GM23338 (cell line): ENCODE results near the gene ABR. TPM values are rescaled to one million over a fixed set of nuclear protein-coding genes. Genes with fewer than 3 reads are reported as not detected.

ENCODE experiments used
- ATAC-seq: fragments of 200-7000 bp; cut with Tn5 transposase; 3 replicates; pipeline ENCODE4 v1.9.1; 2020
- DNase-seq: peaks from one replicate; pipeline ENCODE4 v3.0.0-alpha.2; 2015; ENCODE audit warnings: low spot score
- H2AFZ ChIP-seq: fragments of 200-600 bp; sonication (generic); 2 replicates; pipeline ENCODE4 v1.8.0; 2016; ENCODE audit warnings: antibody characterized with exemption, mild to moderate bottlenecking, moderate library complexity
- H3F3A ChIP-seq: fragments of 200-600 bp; sonication (generic); replicated peaks from 2 replicates; pipeline ENCODE4 v1.8.0; 2017; ENCODE audit warnings: antibody characterized with exemption, mixed run types, low read depth
- H3K27ac ChIP-seq: fragments of 200-600 bp; sonication (generic); 2 replicates; pipeline ENCODE4 v1.6.1; 2016; ENCODE audit warnings: low read depth
- H3K27me3 ChIP-seq: fragments of 200-600 bp; sonication (generic); 2 replicates; pipeline ENCODE4 v1.8.0; 2016; ENCODE audit warnings: mild to moderate bottlenecking, mixed run types, moderate library complexity; ENCODE audit not compliant: insufficient read depth
- H3K36me3 ChIP-seq: fragments of 200-600 bp; sonication (generic); 2 replicates; pipeline ENCODE4 v1.8.0; 2016; ENCODE audit warnings: mild to moderate bottlenecking; ENCODE audit not compliant: insufficient read depth
- H3K4me1 ChIP-seq: fragments of 200-600 bp; sonication (generic); 2 replicates; pipeline ENCODE4 v1.8.0; 2016; ENCODE audit warnings: mild to moderate bottlenecking, moderate library complexity; ENCODE audit not compliant: insufficient read depth
- H3K4me2 ChIP-seq: fragments of 200-600 bp; sonication (generic); 2 replicates; pipeline ENCODE4 v1.7.1; 2017; ENCODE audit warnings: mixed run types
- H3K4me3 ChIP-seq: fragments of 200-600 bp; sonication (generic); 2 replicates; pipeline ENCODE4 v1.6.1; 2016; ENCODE audit warnings: mixed run types
- H3K79me2 ChIP-seq: fragments of 200-600 bp; sonication (generic); replicated peaks from 2 replicates; pipeline ENCODE4 v1.8.0; 2017; ENCODE audit warnings: mild to moderate bottlenecking; ENCODE audit not compliant: insufficient read depth
- H3K9me2 ChIP-seq: fragments of 200-600 bp; sonication (generic); 2 replicates; pipeline ENCODE4 v1.8.0; 2017; ENCODE audit not compliant: insufficient read depth
- H4K20me1 ChIP-seq: fragments of 200-600 bp; sonication (generic); replicated peaks from 2 replicates; pipeline ENCODE4 v1.8.0; 2017; ENCODE audit warnings: mild to moderate bottlenecking; ENCODE audit not compliant: insufficient read depth
- H3K27ac Mint-ChIP-seq: 2 replicates; pipeline ENCODE4 v1.8.0; 2020; ENCODE audit warnings: inconsistent platforms, mild to moderate bottlenecking, moderate library complexity, mixed read lengths
- H3K27me3 Mint-ChIP-seq: 3 replicates; pipeline ENCODE4 v1.8.0; 2022; ENCODE audit warnings: low read depth, mild to moderate bottlenecking, moderate library complexity, mixed read lengths, inconsistent platforms; ENCODE audit not compliant: insufficient read depth, poor library complexity
- H3K36me3 Mint-ChIP-seq: 3 replicates; pipeline ENCODE4 v1.8.0; 2021; ENCODE audit warnings: low read depth, mild to moderate bottlenecking, inconsistent platforms, moderate library complexity, mixed read lengths
- H3K4me1 Mint-ChIP-seq: 3 replicates; pipeline ENCODE4 v1.8.0; 2020; ENCODE audit warnings: mild to moderate bottlenecking, inconsistent platforms, mixed read lengths
- H3K4me3 Mint-ChIP-seq: 3 replicates; pipeline ENCODE4 v1.8.0; 2021; ENCODE audit warnings: moderate library complexity, mild to moderate bottlenecking, inconsistent platforms, mixed read lengths
- H3K9me3 Mint-ChIP-seq: 3 replicates; pipeline ENCODE4 v1.8.0; 2020; ENCODE audit warnings: moderate library complexity, mild to moderate bottlenecking, inconsistent platforms, mixed read lengths
- EZH2 ChIP-seq: fragments of 200-600 bp; sonication (generic); IDR thresholded peaks from one replicate; pipeline ENCODE4 v1.8.0; 2017; ENCODE audit warnings: antibody characterized with exemption, mild to moderate bottlenecking, low read depth; ENCODE audit not compliant: unreplicated experiment
- EZH2phosphoT487 ChIP-seq: fragments of 200-600 bp; sonication (generic); IDR thresholded peaks from one replicate; pipeline ENCODE4 v1.8.1; 2018; ENCODE audit warnings: antibody characterized with exemption; ENCODE audit not compliant: unreplicated experiment
- JUNB ChIP-seq: IDR thresholded peaks from one replicate; pipeline ENCODE4 v1.6.1; 2016; ENCODE audit warnings: antibody characterized with exemption; ENCODE audit not compliant: unreplicated experiment
- NANOG ChIP-seq: IDR thresholded peaks from 2 replicates; pipeline ENCODE4 v1.6.1; 2016; ENCODE audit warnings: antibody characterized with exemption, borderline replicate concordance
- POLR2AphosphoS5 ChIP-seq: IDR thresholded peaks from 2 replicates; pipeline ENCODE4 v1.6.1; 2016; ENCODE audit warnings: antibody characterized with exemption, low read depth
- STAT1 ChIP-seq: IDR thresholded peaks from one replicate; pipeline ENCODE4 v1.6.1; 2016; ENCODE audit warnings: antibody characterized with exemption; ENCODE audit not compliant: unreplicated experiment
- ZNF331 ChIP-seq: fragments of 250-450 bp; sonication (Bioruptor Pico); IDR thresholded peaks from 2 replicates; pipeline ENCODE4 v1.5.0; 2020; ENCODE audit warnings: low read depth, mild to moderate bottlenecking, moderate library complexity
- polyA plus RNA-seq: library from polyadenylated mRNA; unstranded; fragments of >200 nt; fragmentation: Nextera tagmentation; extraction: Ambion mirVana; gene quantifications from 2 replicates; pipeline ENCODE4 v1.2.1, GENCODE V29; 2016
- total RNA-seq: library from RNA; depleted of rRNA; stranded (reverse); fragments of >200 nt; shearing (Covaris generic); gene quantifications from 2 replicates; pipeline ENCODE4 v1.2.3, GENCODE V29; 2014
- TF ChIP-seq, protein P1 (sequence below): IDR thresholded peaks from 2 replicates; pipeline ENCODE4 v1.6.1; 2016; ENCODE audit warnings: antibody characterized with exemption
- TF ChIP-seq, protein P2 (sequence below): IDR thresholded peaks from one replicate; pipeline ENCODE4 v1.6.1; 2018; ENCODE audit warnings: antibody characterized with exemption; ENCODE audit not compliant: unreplicated experiment
- TF ChIP-seq, protein P3 (sequence below), 2 experiments: fragments of 200-600 bp in 1 of 2; sonication (generic) in 1 of 2; conservative IDR thresholded peaks; 2 replicates each; pipeline versions ENCODE4 v1.5.1 to v1.6.1; 2016 to 2017; ENCODE audit warnings: antibody characterized with exemption in 2 of 2, low read depth in 2 of 2, mild to moderate bottlenecking in 2 of 2, moderate library complexity in 1 of 2

Gene ABR
- total and polyA plus RNA-seq, 2 experiments from 2014 or later: 15.0 to 27.7 TPM

DNA sequence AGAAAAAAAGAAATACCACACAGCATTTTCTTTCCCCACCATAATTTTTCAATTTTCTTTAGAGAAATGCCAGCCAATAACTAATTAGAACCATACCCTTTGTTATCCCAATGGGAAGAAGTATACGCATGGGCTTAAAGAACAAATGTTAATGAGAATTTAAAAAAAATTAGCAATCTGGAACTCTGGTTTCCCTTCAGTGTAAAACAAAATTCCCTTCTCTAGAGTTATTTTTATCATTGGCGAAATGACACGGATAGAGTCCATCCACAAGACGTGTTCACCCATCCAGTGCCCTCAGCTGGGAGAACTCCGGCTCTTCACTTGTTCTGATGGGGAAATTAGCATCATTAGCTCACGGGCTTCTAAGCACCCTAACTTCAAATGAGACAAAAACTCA is 203.5 kb downstream of the ABR start:
- H3K9me2 ChIP-seq: no peaks in the 10 kb centered on the region
- DNase-seq (no peak), ATAC-seq (no peak)
- peak overlapping the region; percentile 6; the same call in 1 of the 2 replicates for H3K27ac ChIP-seq
- H3K27me3 Mint-ChIP-seq: peaks cover 18% of the 10 kb centered on the region
- H3K4me2 ChIP-seq: peak overlapping the region; percentile 90
- no peaks in the 10 kb centered on the region for H3K27me3 ChIP-seq
- no peak overlapping the region for H2AFZ ChIP-seq
- no peaks in the 10 kb centered on the region; the same call in 2 of the 3 replicates for H3K9me3 Mint-ChIP-seq
- H3K36me3 ChIP-seq: no peaks in the 10 kb centered on the region
- peak overlapping the region; percentile 85; the same call in 2 of the 3 replicates for H3K4me3 Mint-ChIP-seq
- H3K36me3 Mint-ChIP-seq: no peaks in the 10 kb centered on the region; the same call in 2 of the 3 replicates
- peaks cover 46% of the 10 kb centered on the region for H3K4me1 Mint-ChIP-seq
- peaks cover 10% of the 10 kb centered on the region; the same call in 1 of the 2 replicates for H3F3A ChIP-seq
- peak overlapping the region; percentile 78; the same call in 1 of the 2 replicates for H3K4me3 ChIP-seq
- peaks cover 50% of the 10 kb centered on the region for H3K4me1 ChIP-seq
- no peak overlapping the region for H3K27ac Mint-ChIP-seq
- peaks cover 76% of the 10 kb centered on the region for H3K79me2 ChIP-seq
- H4K20me1 ChIP-seq: peaks cover 39% of the 10 kb centered on the region
- TF ChIP-seq NANOG (no peak), JUNB (no peak), EZH2 (no peak), EZH2phosphoT487 (no peak), STAT1 (no peak)
- TF ChIP-seq, protein P1, sequence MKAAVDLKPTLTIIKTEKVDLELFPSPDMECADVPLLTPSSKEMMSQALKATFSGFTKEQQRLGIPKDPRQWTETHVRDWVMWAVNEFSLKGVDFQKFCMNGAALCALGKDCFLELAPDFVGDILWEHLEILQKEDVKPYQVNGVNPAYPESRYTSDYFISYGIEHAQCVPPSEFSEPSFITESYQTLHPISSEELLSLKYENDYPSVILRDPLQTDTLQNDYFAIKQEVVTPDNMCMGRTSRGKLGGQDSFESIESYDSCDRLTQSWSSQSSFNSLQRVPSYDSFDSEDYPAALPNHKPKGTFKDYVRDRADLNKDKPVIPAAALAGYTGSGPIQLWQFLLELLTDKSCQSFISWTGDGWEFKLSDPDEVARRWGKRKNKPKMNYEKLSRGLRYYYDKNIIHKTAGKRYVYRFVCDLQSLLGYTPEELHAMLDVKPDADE: no peak
- TF ChIP-seq, protein P2, sequence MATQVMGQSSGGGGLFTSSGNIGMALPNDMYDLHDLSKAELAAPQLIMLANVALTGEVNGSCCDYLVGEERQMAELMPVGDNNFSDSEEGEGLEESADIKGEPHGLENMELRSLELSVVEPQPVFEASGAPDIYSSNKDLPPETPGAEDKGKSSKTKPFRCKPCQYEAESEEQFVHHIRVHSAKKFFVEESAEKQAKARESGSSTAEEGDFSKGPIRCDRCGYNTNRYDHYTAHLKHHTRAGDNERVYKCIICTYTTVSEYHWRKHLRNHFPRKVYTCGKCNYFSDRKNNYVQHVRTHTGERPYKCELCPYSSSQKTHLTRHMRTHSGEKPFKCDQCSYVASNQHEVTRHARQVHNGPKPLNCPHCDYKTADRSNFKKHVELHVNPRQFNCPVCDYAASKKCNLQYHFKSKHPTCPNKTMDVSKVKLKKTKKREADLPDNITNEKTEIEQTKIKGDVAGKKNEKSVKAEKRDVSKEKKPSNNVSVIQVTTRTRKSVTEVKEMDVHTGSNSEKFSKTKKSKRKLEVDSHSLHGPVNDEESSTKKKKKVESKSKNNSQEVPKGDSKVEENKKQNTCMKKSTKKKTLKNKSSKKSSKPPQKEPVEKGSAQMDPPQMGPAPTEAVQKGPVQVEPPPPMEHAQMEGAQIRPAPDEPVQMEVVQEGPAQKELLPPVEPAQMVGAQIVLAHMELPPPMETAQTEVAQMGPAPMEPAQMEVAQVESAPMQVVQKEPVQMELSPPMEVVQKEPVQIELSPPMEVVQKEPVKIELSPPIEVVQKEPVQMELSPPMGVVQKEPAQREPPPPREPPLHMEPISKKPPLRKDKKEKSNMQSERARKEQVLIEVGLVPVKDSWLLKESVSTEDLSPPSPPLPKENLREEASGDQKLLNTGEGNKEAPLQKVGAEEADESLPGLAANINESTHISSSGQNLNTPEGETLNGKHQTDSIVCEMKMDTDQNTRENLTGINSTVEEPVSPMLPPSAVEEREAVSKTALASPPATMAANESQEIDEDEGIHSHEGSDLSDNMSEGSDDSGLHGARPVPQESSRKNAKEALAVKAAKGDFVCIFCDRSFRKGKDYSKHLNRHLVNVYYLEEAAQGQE: no peak

DNA sequence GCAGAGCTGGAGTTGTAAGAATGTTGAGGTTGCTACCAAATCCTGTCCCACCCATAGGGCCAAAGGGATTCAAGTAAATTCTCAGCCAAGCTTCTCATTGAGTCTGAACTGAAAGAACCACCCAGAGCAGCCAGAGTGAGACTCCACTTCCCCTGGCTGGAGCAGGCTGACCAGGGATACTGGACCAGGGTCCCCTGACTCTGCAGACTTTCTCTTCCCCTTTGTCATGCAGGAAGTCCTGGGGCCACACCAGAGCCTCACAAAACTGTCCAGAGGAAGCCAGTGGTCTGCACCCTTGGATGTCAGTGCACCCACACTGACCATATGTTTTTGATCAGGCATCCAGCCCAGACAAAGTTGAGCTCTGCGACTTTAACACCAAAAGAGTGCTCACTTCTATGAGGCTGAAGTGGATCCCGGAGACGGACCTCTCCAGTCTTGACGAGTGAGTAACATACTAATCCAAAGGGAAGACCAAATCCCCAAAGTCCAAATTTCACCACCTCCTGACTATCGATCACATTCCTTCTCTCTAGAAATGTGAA is 204.3 kb downstream of the ABR start:
- Histone ChIP-seq H2AFZ (no peak overlapping the region), H3K4me3 (peak overlapping the region; percentile 3; the same call in 1 of the 2 replicates), H3K36me3 (no peaks in the 10 kb centered on the region), H3K27me3 (no peaks in the 10 kb centered on the region), H4K20me1 (peaks cover 46% of the 10 kb centered on the region), H3K27ac (peak overlapping the region; percentile 65), H3K4me1 (peaks cover 55% of the 10 kb centered on the region), H3K4me2 (peak overlapping the region; percentile 90; the same call in 1 of the 2 replicates), H3F3A (peaks cover 6% of the 10 kb centered on the region; the same call in 1 of the 2 replicates), H3K79me2 (peaks cover 85% of the 10 kb centered on the region), H3K9me2 (no peaks in the 10 kb centered on the region)
- Mint-ChIP-seq H3K27ac (no peak overlapping the region), H3K4me1 (peaks cover 48% of the 10 kb centered on the region), H3K4me3 (peak overlapping the region; percentile 37; the same call in 2 of the 3 replicates), H3K36me3 (no peaks in the 10 kb centered on the region; the same call in 2 of the 3 replicates), H3K27me3 (peaks cover 13% of the 10 kb centered on the region), H3K9me3 (no peaks in the 10 kb centered on the region; the same call in 2 of the 3 replicates)
- DNase-seq: no peak
- ATAC-seq: no peak
- TF ChIP-seq, protein P2: no peak
- no peak for TF ChIP-seq EZH2
- TF ChIP-seq ZNF331 (CRISPR knock-in tag): no peak
- TF ChIP-seq, protein P3, sequence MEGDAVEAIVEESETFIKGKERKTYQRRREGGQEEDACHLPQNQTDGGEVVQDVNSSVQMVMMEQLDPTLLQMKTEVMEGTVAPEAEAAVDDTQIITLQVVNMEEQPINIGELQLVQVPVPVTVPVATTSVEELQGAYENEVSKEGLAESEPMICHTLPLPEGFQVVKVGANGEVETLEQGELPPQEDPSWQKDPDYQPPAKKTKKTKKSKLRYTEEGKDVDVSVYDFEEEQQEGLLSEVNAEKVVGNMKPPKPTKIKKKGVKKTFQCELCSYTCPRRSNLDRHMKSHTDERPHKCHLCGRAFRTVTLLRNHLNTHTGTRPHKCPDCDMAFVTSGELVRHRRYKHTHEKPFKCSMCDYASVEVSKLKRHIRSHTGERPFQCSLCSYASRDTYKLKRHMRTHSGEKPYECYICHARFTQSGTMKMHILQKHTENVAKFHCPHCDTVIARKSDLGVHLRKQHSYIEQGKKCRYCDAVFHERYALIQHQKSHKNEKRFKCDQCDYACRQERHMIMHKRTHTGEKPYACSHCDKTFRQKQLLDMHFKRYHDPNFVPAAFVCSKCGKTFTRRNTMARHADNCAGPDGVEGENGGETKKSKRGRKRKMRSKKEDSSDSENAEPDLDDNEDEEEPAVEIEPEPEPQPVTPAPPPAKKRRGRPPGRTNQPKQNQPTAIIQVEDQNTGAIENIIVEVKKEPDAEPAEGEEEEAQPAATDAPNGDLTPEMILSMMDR (conservative IDR thresholded peaks at IDR 0.05; ENCODE audit: low read depth in 2 of 2): no peak
- TF ChIP-seq JUNB: no peak
- TF ChIP-seq POLR2AphosphoS5: no peak
